ENCODE results near the gene PRR3. TPM values are rescaled to one million over a fixed set of nuclear protein-coding genes. Genes with fewer than 3 reads are reported as not detected.

The PRR3 gene
- total and polyA plus RNA-seq, 2 experiments from 2014 or later: 10.9 to 15.2 TPM

GRCh38 chr6:30611150-30611855 lies 54.2 kb downstream of the PRR3 start:
- peaks cover 96% of the 10 kb centered on the region for H3K36me3 Mint-ChIP-seq (ENCODE audit: low read depth)
- H3K4me1 ChIP-seq (ENCODE audit: insufficient read depth): peaks cover 13% of the 10 kb centered on the region; the same call in 1 of the 2 replicates
- H3K27me3 Mint-ChIP-seq (ENCODE audit: insufficient read depth, low read depth, poor library complexity): peaks cover 32% of the 10 kb centered on the region
- H3K79me2 ChIP-seq (replicated peaks; ENCODE audit: insufficient read depth): peaks cover 39% of the 10 kb centered on the region
- peaks cover 32% of the 10 kb centered on the region for H3K4me1 Mint-ChIP-seq
- no peak overlapping the region for H3K4me3 ChIP-seq
- peaks cover 9% of the 10 kb centered on the region; the same call in 2 of the 3 replicates for H3K9me3 Mint-ChIP-seq
- H3K36me3 ChIP-seq (ENCODE audit: insufficient read depth): peaks cover 44% of the 10 kb centered on the region
- no peak overlapping the region for H2AFZ ChIP-seq
- TF ChIP-seq EZH2 (IDR thresholded peaks at IDR 0.05; ENCODE audit: low read depth, unreplicated experiment) (no peak), JUNB (IDR thresholded peaks at IDR 0.05; ENCODE audit: unreplicated experiment) (no peak), ETS1 (IDR thresholded peaks at IDR 0.05) (no peak), ZNF114 (CRISPR knock-in tag; IDR thresholded peaks at IDR 0.05) (no peak)
- peaks cover 6% of the 10 kb centered on the region; the same call in 1 of the 2 replicates for H3F3A ChIP-seq (replicated peaks; ENCODE audit: low read depth)
- peaks cover 23% of the 10 kb centered on the region for H4K20me1 ChIP-seq (replicated peaks; ENCODE audit: insufficient read depth)
- no peak overlapping the region; the same call in 2 of the 3 replicates for H3K4me3 Mint-ChIP-seq
- no peak overlapping the region for H3K27ac Mint-ChIP-seq
- H3K27ac ChIP-seq (ENCODE audit: low read depth): no peak overlapping the region
- H3K27me3 ChIP-seq (ENCODE audit: insufficient read depth): no peaks in the 10 kb centered on the region
- H3K9me2 ChIP-seq (ENCODE audit: insufficient read depth): no peaks in the 10 kb centered on the region
- ATAC-seq (no peak), DNase-seq (ENCODE audit: low spot score) (no peak)
- no peak overlapping the region for H3K4me2 ChIP-seq

- peaks cover 42% of the 10 kb centered on the region for H3K36me3 ChIP-seq (ENCODE audit: insufficient read depth)
- peaks cover 43% of the 10 kb centered on the region for H3K79me2 ChIP-seq (replicated peaks; ENCODE audit: insufficient read depth)
- H3K4me3 Mint-ChIP-seq: no peak overlapping the region
These were observed 54.7 kb downstream of the PRR3 start for GRCh38 chr6:30611856-30612194.

More at GRCh38 chr6:30611856-30612194, 54.7 kb downstream of the PRR3 start:
- Histone ChIP-seq H2AFZ (no peak overlapping the region), H3K9me2 (ENCODE audit: insufficient read depth) (no peaks in the 10 kb centered on the region), H3K27ac (ENCODE audit: low read depth) (no peak overlapping the region), H4K20me1 (replicated peaks; ENCODE audit: insufficient read depth) (peaks cover 17% of the 10 kb centered on the region), H3K4me1 (ENCODE audit: insufficient read depth) (peaks cover 13% of the 10 kb centered on the region; the same call in 1 of the 2 replicates), H3F3A (replicated peaks; ENCODE audit: low read depth) (peaks cover 7% of the 10 kb centered on the region; the same call in 1 of the 2 replicates), H3K4me2 (no peak overlapping the region), H3K27me3 (ENCODE audit: insufficient read depth) (no peaks in the 10 kb centered on the region), H3K4me3 (no peak overlapping the region)
- ATAC-seq: no peak
- DNase-seq (ENCODE audit: low spot score): no peak
- H3K4me1 Mint-ChIP-seq: peaks cover 33% of the 10 kb centered on the region
- H3K9me3 Mint-ChIP-seq: peaks cover 13% of the 10 kb centered on the region; the same call in 2 of the 3 replicates
- peaks cover 96% of the 10 kb centered on the region for H3K36me3 Mint-ChIP-seq (ENCODE audit: low read depth)
- no peak for TF ChIP-seq EZH2 (IDR thresholded peaks at IDR 0.05; ENCODE audit: low read depth, unreplicated experiment)
- TF ChIP-seq ZNF331 (CRISPR knock-in tag; IDR thresholded peaks at IDR 0.05; ENCODE audit: low read depth): no peak
- TF ChIP-seq JUNB (IDR thresholded peaks at IDR 0.05; ENCODE audit: unreplicated experiment): no peak
- no peak for TF ChIP-seq CTCF (conservative IDR thresholded peaks at IDR 0.05; ENCODE audit: low read depth in 2 of 2)
- no peak for TF ChIP-seq POLR2AphosphoS5 (IDR thresholded peaks at IDR 0.05; ENCODE audit: low read depth)
- TF ChIP-seq EZH2phosphoT487 (IDR thresholded peaks at IDR 0.05; ENCODE audit: unreplicated experiment): no peak
- TF ChIP-seq NANOG (IDR thresholded peaks at IDR 0.05; ENCODE audit: borderline replicate concordance): no peak
- H3K27ac Mint-ChIP-seq: no peak overlapping the region
- peaks cover 37% of the 10 kb centered on the region for H3K27me3 Mint-ChIP-seq (ENCODE audit: insufficient read depth, low read depth, poor library complexity)
